ENCODE data around the gene TSSK6.
A peak's percentile ranks its signal among the peaks of the same experiment; 100 is the strongest.

TSSK6 gene

DNA sequence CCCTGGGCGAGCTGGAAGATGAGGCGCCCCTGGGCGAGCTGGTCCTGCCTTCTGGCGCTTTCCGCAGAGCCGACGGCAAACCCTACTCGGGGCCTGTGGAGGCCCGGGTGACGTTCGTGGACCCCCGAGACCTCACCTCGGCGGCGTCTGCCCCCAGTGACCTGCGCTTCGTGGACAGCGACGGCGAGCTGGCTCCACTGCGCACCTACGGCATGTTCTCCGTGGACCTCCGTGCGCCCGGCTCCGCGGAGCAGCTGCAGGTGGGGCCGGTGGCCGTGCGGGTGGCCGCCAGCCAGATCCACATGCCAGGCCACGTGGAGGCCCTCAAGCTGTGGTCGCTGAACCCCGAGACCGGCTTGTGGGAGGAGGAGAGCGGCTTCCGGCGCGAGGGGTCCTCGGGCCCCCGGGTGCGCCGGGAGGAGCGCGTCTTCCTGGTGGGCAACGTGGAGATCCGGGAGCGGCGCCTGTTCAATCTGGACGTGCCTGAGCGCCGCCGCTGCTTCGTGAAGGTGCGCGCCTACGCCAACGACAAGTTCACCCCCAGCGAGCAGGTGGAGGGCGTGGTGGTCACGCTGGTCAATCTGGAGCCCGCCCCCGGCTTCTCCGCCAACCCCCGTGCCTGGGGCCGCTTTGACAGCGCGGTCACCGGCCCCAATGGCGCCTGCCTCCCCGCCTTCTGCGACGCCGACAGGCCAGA, 29.1 kb upstream of the TSSK6 start:
- no peak for DNase-seq

DNA sequence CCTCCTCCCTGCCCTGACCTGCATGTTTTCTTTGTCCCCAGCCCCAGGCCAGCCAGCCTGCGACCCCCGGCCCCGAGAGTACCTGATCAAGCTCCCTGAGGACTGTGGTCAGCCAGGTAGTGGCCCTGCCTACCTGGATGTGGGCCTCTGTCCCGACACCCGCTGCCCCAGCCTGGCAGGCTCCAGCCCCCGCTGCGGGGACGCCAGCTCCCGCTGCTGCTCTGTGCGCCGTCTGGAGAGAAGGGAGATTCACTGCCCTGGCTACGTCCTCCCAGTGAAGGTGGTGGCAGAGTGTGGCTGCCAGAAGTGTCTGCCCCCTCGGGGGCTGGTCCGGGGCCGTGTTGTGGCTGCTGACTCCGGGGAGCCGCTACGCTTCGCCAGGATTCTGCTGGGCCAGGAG, 28.3 kb upstream of the TSSK6 start:
- DNase-seq = no peak

DNA sequence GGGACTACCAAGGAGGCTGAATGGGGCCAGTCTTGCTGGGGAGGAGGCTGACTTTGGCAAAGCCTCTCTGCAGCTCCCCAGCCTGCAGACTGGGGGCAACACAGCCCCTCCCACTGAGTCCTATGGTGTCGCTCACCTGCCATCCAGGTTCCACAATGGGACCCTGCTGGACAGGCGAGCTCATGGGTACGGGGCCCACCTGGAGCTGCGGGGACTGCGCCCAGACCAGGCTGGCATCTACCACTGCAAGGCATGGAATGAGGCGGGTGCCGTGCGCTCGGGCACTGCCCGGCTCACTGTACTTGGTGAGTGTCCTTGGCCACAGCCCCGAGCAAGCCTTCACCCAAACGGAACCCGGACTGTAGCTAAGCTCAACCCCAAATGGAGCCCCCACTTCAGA, 27.8 kb upstream of the TSSK6 start:
- DNase-seq = no peak

DNA sequence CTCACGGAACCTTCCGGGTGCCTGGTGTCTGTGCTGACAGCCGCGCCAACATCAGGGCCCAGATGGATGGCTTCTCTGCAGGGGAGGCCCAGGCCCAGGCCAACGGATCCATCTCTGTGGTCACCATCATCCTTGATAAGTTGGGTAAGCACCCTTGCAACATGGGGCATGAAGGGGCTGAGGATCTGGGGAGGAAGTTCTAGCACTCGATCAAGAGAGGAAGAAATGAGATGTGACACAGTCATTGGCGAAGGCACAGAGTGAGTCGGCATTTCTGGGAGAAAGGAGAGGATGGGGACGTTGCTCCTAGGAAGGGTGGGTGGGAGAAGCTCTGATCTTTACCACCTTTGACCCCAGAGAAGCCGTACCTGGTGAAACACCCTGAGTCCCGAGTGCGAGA, 27.2 kb upstream of the TSSK6 start:
- no peak for DNase-seq

DNA sequence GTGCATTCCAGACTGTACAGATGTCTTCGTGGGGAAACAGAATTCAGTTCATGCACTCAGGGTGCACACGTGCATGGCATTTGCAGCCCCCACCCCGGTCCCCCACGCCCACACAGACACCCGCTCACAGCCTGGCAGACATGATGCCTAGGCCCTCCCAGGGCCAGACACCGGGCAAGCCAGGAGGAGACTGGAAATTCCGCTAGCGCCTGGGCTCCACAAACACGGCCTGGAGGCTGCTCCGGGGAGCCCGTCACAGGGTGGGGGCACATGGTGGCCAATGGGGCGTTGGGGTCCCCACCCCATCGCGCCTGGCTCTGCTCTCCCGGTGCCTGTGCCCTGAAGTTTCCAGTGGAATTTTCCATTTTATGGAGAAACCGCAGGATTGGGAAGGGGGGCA, 26.3 kb upstream of the TSSK6 start:
- DNase-seq = no peak

DNA sequence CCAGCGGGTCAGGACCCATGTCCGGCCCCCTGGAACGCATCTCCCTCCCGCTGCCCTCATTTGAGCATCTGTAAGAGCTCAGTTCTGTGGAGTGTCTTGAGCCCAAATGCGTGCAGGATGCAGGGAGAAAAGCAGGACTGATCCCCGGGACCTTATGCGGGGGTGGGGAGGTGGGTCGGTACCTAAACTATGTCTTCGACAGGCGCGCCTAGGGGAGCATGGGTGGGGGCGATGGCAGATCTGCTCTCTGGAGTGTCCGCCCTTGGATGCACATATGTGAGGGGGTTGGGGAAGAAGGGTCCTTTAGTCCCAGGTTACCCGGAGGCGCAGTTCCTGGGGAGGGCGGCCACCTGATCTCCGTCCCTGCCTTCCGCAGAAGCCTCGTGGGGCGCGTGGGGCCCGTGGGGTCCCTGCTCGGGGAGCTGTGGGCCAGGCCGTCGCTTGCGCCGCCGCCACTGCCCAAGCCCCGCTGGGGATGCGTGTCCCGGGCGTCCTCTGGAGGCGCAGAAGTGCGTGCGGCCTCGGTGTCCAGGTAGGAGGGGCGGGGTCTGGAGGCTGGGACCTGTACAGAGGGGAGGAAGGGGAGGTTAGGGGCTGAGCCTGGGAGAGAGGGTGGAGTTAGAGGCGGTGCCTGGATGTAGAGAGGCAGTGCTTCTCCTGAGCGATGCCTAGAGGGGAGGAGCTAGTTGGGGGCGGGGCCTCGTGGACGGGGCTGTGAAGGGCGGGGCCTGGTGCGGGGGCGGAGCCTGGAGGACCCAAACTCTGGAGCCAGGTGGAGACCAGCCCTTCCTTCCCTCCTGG, 25.6 kb upstream of the TSSK6 start:
- peak; percentile 65 for DNase-seq

DNA sequence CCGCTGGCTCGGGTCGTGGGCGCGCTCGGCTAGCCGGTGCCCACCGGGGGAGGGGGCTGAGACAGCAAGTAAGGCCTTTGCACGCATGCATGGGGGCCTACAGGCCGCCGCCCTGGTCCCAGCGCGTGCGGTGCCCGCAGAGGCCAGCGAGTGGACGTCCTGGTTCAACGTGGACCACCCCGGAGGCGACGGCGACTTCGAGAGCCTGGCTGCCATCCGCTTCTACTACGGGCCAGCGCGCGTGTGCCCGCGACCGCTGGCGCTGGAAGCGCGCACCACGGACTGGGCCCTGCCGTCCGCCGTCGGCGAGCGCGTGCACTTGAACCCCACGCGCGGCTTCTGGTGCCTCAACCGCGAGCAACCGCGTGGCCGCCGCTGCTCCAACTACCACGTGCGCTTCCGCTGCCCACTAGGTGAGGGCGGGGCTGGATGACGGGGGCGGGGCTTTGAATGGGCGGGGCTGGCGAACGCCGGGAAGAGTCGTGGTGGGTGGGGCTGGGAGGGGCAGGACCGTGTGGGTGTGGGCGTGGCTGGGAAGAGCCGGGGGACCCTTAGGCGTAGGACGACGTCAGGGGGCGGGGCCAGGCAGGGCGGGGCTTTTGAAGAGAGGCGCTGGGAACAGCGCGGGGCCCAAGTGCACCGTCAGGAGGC, 24.8 kb upstream of the TSSK6 start:
- DNase-seq = peak; percentile 68

DNA sequence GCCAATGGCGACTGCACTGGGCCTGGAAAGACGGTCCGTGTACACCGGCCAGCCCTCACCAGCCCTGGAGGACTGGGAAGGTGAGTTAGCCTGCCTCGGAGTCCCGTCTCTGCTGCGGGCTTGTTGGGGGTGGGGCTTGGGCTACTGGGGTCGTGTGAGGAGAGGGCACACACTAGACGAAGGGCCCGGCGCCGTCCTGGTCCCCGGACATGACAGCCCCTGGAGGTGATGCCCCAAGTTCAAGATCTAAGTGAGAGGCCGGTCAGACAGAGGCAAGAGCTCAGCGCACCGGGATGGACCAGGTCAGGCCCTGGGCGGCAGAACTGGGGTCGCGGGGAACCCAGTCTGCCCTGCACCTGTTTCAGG, 24.3 kb upstream of the TSSK6 start:
- DNase-seq = no peak

DNA sequence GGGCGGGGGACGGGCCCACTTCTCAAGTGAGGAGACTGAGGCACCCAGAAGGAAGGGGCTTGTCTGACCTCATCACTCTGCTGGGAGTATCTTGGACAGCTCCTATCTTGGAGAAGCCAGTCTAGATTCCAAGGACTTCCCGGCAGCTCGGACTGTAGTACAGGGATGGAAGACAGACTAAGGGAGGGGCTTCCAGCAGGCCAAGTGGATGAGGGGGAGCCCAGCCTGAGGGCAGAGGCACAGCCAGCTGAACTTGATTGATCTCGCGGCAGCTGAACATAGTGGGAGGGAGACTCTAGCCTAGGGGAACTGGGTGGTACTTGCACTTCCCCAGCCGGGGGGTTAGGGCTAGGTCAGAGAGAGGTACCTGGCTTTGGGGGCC, 23.4 kb upstream of the TSSK6 start:
- no peak for DNase-seq

DNA sequence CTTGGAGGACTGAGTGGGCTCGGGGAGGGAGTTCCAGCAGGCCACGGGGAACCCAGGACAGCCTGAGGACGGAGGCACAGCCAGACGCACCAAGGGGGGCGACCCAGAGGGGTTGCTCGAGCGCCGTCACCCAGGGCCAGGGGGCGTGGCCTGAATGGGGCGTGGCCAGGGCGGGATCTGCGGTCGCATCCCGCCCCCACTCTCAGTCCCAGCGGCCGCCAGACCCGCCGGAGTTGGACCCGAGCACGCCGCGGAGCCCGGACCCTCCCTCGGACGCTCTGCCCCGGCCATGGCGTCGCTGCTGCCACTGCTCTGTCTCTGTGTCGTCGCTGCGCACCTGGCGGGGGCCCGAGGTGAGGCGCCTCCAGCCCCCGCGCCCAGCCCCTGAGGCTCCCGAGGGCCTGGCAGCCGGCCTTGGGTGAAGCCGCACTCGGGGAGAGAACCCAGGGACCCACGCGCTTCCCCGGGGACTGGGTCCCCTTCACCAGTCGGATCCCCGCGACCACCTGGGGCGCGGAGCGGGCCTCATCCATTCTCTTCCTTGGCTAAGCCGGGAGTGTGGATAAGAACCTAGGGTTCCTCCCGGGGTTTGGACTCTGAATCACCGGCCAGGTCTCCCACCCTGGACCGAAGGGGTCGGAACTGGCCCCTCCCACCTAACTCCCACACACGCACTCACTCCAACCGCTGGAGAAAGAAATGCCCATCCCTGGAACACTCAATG, 22.9 kb upstream of the TSSK6 start, which contains the start of gene CILP2:
Gene CILP2 (plus strand): TSS at position 205 of the 724 bp plus-strand sequence. CDS start 85 bp downstream, at position 290.
- peak; percentile 25 for DNase-seq

DNA sequence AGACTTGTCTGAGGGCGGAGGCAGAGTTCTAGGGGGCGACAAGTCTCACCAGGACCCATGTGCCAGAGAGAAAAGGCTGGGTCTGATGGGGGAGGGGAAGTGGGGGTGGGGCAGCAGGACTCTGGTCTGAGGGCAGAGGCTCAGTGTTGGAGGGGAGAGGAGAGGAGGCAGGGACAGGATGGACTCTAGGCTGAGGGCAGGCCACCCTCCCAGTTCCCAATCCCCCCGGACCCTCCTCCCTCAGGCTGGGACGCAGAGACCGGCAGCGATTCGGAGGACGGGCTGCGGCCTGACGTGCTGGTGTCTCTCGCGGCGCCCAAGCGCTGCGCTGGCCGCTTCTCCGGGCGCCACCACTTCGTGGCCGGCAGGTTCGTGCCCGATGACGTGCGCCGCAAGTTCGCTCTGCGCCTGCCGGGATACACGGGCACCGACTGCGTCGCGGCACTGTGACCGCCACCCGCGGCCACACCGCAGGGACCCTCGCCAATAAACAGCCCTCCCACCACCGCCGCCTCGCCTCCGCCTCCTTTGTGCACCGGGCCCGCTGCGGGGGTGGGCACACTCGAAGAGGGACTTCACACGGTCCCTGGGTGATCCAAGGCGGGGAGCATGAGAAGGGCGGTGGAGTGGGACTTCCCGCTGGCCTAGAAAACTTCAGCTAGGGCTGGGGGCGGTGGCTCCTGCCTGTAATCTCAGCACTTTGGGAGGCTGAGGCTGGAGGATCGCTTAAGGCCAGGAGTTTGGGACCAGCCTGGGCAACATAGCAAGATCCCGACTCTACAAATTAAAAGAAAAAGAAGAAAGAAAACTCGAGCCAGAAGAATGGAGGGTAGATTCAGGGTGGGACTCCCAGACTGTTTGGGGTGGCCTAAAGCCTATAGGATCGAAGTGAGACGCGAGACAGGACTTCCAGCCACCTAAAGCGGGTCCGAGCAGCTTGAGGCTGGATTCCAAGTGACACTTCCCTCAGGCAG, 22.0 kb upstream of the TSSK6 start:
- no peak for DNase-seq

DNA sequence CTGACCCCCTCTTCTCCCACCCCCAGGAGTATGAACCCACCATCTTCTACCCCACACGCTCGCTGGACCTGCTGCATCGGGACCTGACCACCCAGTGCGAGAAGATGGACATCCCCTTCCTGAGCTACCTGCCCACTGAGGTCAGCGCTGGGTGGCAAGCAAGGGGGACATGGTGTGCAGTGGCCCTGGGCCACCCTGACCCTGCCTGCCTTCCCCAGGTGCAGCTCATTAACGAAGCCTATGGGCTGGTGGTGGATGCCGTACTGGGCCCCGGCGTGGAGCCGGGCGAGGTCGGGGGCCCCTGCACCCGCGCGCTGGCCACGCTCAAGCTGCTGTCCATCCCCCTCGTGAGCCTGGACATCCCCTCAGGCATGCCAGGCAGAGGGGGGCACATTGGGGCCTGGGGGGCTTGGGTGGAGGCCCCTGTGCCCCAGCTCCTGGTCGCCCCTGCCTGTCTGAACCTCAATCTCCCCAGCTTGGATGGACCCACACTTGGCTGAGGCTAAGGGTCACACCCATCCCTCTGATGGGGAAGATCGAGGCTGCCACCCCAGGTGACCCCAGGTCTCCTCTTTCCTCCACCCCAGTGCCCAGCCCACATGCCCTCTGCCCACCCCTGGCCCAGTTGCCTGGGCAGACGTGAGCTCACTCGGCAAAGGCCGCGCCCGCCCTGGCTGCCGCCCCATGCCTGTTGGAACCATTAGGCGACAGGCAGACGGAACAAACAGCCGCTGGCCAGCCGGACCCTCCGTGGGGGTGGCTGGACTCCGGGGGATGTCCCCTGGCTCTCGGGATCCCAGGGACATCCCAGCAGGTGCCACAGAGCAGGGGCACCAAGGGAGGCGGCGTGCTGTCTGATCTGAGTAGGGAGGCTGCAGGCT, 20.2 kb upstream of the TSSK6 start:
- no peak for DNase-seq

DNA sequence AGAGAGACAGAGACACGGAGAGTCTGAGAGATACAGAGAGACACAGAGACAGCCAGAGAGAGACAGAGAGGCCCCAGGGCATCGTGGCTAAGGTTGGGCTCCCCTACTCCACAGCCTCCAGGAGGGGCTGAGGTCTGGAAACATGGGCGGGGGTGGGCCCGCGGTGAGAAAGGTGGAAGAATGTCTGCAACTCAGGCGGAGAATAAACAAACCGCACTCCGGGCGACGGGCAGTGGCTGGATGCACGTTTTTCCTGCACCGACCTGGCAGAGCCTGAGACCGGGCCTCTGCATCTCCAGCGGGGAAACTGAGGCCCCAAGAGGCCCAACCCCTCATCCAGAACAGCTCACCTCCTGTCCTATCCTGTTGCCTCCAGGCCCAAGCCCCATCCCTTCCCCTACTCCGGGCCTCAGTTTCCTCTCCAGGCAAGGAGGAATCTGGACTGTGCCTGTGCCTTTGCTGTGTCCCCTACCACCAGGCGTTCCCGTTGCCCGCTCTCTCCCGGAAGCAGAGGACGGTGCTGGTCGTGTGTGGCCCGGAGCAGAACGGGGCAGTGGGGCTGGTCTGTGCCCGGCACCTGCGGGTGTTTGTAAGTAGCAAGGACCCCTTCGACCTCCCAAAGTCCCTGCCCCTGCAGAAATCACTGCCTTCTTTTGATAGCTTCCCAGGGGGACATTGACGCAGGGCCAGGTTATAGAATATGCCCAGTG, 19.4 kb upstream of the TSSK6 start:
- DNase-seq = no peak

DNA sequence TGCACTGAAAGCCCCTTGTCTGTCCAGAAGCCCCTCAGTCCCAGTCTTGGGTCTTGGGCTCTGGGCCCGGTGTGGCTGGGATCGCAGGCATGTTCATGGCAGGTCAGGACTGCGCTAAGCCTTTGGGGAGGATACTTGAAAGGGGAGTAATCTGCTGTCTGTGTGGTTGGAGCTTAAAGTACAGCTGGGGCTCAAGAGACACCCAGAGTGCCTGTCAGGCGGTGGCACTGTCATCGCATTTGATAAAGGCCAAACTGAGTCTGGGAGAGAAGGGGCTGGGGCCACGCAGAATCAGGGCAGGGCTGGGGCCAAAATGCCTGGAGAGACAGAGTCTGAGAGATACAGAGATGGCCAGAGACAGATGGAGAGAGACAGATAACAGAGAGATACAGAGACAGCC, 18.5 kb upstream of the TSSK6 start:
- DNase-seq = no peak

DNA sequence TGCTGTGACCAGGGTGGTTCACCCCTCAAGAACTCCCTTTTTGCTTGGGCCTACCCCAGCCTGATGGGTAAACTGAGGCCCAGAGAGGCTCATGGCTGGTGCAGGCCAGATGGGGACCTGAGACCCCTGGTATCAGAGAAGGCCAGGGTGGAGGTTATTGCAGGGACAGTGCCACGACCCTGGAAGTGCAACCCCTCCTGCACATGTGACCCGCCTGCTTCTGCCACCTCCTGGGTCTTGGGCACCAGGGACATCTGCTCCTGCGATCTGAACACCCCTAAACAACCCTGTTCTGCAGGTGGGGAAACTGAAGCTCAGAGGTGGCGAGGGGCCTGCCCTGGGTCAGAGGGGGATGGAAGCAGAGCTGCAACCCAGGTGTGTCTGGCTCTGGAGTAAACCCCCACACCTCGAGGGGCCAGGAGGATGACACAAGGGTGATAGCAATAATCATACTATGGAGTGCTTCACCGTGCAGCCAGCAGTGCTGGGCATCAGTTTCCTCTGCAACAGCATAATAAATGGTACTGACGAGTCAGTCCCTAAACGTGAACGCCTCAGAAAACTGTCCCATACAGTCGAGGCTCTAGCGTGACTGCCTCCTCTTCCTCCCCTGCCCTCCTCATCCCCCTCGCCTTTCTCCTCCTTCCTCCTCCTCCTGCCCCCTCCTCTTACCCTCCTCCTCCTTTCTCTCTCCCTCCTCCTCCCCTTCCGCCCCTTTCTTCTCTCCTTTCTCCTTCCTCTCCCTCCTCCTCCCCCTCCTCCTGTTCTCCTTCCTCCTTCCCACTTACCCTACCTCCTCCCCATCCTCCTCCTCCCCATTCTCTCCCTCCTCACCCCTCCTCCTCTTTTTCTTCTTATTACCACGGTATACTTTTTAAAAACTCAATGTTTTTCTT, 17.7 kb upstream of the TSSK6 start:
- no peak for DNase-seq

DNA sequence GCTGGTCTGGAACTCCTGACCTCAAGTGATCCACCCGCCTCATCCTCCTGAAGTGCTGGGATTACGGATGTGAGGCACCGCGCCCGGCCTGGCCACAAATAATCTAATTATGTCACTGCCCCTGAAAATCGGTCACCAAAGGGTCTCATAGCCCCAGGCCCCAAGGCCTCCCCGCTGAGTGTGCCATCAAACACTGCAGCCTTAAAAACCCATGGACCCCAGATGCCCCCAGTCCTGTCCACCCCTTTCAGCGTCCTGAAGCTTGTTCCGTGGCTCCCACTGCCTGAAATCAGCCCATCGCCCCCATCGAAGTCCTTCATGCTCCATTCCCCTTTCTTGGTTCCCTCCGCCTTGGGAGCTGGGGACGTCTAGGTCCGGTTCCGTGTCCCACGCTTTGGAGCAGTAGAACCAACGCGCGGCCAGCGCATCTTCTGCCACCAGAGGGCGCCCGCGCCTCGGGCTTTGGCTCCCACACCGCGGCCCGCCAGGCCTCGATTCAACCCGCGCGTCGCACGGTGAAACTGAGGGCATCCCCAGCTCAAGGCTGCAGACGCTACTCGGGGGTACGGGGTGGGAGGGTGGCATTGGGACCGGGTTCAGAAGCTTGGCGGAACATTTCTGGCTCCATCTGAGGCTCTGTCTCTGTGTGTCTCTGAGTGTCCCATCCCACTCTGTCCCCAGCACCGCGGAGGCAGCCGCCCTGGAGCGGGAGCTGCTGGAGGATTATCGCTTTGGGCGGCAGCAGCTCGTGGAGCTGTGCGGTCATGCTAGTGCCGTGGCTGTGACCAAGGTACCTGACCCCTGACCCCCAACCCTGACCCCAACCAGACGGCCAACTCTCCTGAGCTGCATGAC, 16.8 kb upstream of the TSSK6 start:
- DNase-seq = peak; percentile 84

DNA sequence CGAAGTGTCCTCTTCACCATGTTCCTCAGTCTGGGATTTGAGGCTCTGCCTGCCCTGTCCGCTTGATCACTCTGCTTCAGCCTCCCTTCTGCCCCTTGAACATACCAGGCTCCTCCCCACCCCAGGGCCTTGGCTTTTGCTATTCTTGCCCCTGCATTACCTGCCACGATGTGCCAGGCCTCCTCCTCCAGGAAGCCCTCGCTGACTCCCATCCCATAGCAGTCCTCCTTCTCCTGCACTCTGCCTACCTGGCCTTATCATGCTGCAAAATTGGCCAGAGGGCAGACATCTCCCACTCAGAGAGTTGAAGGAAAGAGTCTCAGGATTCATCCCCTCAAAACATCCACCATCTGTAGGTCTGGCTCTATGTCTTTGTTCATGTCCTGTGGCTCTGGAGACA, 15.5 kb upstream of the TSSK6 start:
- no peak for DNase-seq

DNA sequence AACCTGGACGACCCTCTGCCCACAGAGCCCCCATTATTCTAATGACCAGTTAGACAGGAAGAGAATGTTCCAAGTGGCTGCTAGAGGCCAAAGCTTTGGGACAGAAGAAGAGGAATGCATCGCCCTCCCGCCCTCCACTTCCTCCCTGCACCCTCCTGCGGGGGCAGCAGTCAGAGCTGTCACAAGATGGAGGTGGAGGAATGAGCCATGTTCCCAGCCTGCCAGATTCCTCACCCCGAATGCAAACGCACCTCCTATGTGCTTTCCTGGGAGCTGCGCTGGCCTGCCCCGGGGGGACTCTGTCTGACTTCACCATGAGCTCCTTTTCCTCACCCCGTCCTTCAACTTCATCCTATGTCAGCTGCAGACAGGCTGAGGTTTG, 15.1 kb upstream of the TSSK6 start:
- DNase-seq = no peak
